Measurements from ENCODE around the gene UST. TPM values are rescaled to one million over a fixed set of nuclear protein-coding genes. Genes with fewer than 3 reads are reported as not detected.
"Not testable (repeated sequence)": the region's sequence is repeated elsewhere in the genome, so short reads cannot be mapped to it uniquely, and the experiment has no call there.

The UST gene
- total RNA-seq, 1 donor, result 1.6 TPM

- no peak for DNase-seq (ENCODE audit: low read depth in 2 of 3, low spot score in 2 of 3)
Measured at GRCh38 chr6:149024361-149024760, 277.5 kb downstream of the UST start.

GRCh38 chr6:149025061-149025460 is 278.2 kb downstream of the UST start:
- DNase-seq (ENCODE audit: low read depth in 2 of 3, low spot score in 2 of 3), result no peak

GRCh38 chr6:149026530-149026942 is 279.7 kb downstream of the UST start:
- peak in 1 of 3 donors; percentile 52 for DNase-seq (ENCODE audit: low read depth in 2 of 3, low spot score in 2 of 3)

- DNase-seq (ENCODE audit: low read depth in 2 of 3, low spot score in 2 of 3), result no peak
Measured at GRCh38 chr6:149027484-149027883, 280.7 kb downstream of the UST start.

GRCh38 chr6:149028767-149029405 is 282.1 kb downstream of the UST start:
- DNase-seq (ENCODE audit: low read depth in 2 of 3, low spot score in 2 of 3), result peak; percentile 71 to 94 (median 85)

GRCh38 chr6:149031201-149031858 is 284.5 kb downstream of the UST start:
- peak in 1 of 3 donors; percentile 51 for DNase-seq (ENCODE audit: low read depth in 2 of 3, low spot score in 2 of 3)

GRCh38 chr6:149031859-149032598 is 285.2 kb downstream of the UST start:
- peak in 1 of 3 donors; percentile 26 for DNase-seq (ENCODE audit: low read depth in 2 of 3, low spot score in 2 of 3)

- DNase-seq (ENCODE audit: low read depth in 2 of 3, low spot score in 2 of 3), result peak in 2 of 3 donors; percentile 73 to 83
Measured at GRCh38 chr6:149032599-149033405, 286.0 kb downstream of the UST start.

- DNase-seq (ENCODE audit: low read depth in 2 of 3, low spot score in 2 of 3), result no peak
Measured at GRCh38 chr6:149033454-149033853, 286.6 kb downstream of the UST start.

GRCh38 chr6:149035766-149036165 is 288.9 kb downstream of the UST start:
- no peak for DNase-seq (ENCODE audit: low read depth in 2 of 3, low spot score in 2 of 3)

- DNase-seq (ENCODE audit: low read depth in 2 of 3, low spot score in 2 of 3), result no peak
Measured at GRCh38 chr6:149037051-149037671, 290.3 kb downstream of the UST start.

GRCh38 chr6:149039025-149039424 is 292.2 kb downstream of the UST start:
- not testable (repeated sequence) for DNase-seq (ENCODE audit: low read depth in 2 of 3, low spot score in 2 of 3)

- DNase-seq (ENCODE audit: low read depth in 2 of 3, low spot score in 2 of 3), result no peak
Measured at GRCh38 chr6:149041953-149042352, 295.1 kb downstream of the UST start.

- no peak for DNase-seq (ENCODE audit: low read depth in 2 of 3, low spot score in 2 of 3)
Measured at GRCh38 chr6:149043476-149044130, 296.8 kb downstream of the UST start.

GRCh38 chr6:149044528-149044927 is 297.7 kb downstream of the UST start:
- no peak for DNase-seq (ENCODE audit: low read depth in 2 of 3, low spot score in 2 of 3)

- peak in 1 of 3 donors; percentile 53 for DNase-seq (ENCODE audit: low read depth in 2 of 3, low spot score in 2 of 3)
Measured at GRCh38 chr6:149045404-149045803, 298.6 kb downstream of the UST start.

GRCh38 chr6:149046164-149046821 is 299.5 kb downstream of the UST start:
- no peak for DNase-seq (ENCODE audit: low read depth in 2 of 3, low spot score in 2 of 3)

GRCh38 chr6:149046822-149047246 is 300.0 kb downstream of the UST start:
- DNase-seq (ENCODE audit: low read depth in 2 of 3, low spot score in 2 of 3), result peak in 1 of 3 donors; percentile 29

GRCh38 chr6:149049230-149049629 is 302.4 kb downstream of the UST start:
- DNase-seq (ENCODE audit: low read depth in 2 of 3, low spot score in 2 of 3), result no peak
